HUES48 (cell line): ENCODE results near the gene FILIP1.

Source experiments
- H3K27ac ChIP-seq: one replicate; pipeline ENCODE4 v1.7.0; 2013; ENCODE audit warnings: low read depth, low read length, inconsistent platforms
- H3K27me3 ChIP-seq: 2 replicates; pipeline ENCODE4 v1.6.1; 2013; ENCODE audit warnings: mild to moderate bottlenecking, low read length; ENCODE audit not compliant: control insufficient read depth, insufficient read depth
- H3K36me3 ChIP-seq: 2 replicates; pipeline ENCODE4 v1.6.1; 2013; ENCODE audit warnings: low read length; ENCODE audit not compliant: control insufficient read depth, insufficient read depth
- H3K4me1 ChIP-seq: 2 replicates; pipeline ENCODE4 v1.6.1; 2013; ENCODE audit warnings: mild to moderate bottlenecking, low read length; ENCODE audit not compliant: control insufficient read depth, insufficient read depth
- H3K4me3 ChIP-seq: 2 replicates; pipeline ENCODE4 v1.5.1; 2013; ENCODE audit warnings: mild to moderate bottlenecking, low read depth, low read length
- H3K9ac ChIP-seq: 2 replicates; pipeline ENCODE4 v1.6.1; 2013; ENCODE audit warnings: mild to moderate bottlenecking, low read depth, low read length, moderate library complexity
- H3K9me3 ChIP-seq: 2 replicates; pipeline ENCODE4 v1.6.1; 2013; ENCODE audit warnings: low read length; ENCODE audit not compliant: control insufficient read depth, insufficient read depth

FILIP1 gene, protein sequence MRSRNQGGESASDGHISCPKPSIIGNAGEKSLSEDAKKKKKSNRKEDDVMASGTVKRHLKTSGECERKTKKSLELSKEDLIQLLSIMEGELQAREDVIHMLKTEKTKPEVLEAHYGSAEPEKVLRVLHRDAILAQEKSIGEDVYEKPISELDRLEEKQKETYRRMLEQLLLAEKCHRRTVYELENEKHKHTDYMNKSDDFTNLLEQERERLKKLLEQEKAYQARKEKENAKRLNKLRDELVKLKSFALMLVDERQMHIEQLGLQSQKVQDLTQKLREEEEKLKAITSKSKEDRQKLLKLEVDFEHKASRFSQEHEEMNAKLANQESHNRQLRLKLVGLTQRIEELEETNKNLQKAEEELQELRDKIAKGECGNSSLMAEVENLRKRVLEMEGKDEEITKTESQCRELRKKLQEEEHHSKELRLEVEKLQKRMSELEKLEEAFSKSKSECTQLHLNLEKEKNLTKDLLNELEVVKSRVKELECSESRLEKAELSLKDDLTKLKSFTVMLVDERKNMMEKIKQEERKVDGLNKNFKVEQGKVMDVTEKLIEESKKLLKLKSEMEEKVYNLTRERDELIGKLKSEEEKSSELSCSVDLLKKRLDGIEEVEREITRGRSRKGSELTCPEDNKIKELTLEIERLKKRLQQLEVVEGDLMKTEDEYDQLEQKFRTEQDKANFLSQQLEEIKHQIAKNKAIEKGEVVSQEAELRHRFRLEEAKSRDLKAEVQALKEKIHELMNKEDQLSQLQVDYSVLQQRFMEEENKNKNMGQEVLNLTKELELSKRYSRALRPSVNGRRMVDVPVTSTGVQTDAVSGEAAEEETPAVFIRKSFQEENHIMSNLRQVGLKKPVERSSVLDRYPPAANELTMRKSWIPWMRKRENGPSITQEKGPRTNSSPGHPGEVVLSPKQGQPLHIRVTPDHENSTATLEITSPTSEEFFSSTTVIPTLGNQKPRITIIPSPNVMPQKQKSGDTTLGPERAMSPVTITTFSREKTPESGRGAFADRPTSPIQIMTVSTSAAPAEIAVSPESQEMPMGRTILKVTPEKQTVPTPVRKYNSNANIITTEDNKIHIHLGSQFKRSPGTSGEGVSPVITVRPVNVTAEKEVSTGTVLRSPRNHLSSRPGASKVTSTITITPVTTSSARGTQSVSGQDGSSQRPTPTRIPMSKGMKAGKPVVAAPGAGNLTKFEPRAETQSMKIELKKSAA (N-terminal part only)

DNA sequence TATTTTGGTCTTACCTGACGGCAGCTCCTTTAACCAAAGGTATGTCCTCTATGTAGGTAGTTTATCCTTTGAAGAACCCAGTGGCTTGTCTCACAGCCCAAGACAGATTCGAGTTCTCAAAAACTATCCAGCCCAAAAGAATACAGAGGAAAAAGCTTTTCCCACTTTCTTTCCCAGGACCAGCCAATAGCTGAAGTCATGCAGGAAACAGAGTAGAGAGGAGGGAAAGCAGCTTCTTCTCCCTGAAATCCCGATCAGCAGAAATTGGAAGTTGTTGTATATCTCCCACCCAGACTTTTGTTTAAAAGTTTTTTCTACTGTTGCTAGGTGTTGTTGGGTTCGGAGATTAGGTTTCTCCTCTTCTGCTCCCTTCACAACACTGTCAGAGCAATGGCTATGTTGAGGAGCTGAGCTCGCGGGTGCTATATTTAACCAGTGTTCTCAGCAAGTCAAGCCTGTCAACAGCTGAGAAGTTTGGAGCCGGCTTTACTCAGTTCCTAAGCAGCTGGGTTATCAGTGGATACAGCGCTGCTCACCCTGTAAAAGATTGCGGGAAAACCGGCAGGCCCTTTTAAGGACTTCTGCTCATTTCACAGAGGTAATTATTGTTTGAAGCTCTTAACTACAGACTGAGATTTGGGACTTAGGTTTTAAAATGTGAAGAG lies at the start of gene FILIP1:
FILIP1 (minus strand) TSS at position 401 of the 665 bp plus-strand sequence. CDS start 78,828 bp downstream, outside the sequence.
- Histone ChIP-seq H3K27me3 (no peaks in the 10 kb centered on the region), H3K9ac (no peak within 1 kb of the TSS), H3K4me1 (peaks cover 9% of the 10 kb centered on the region; the same call in 1 of the 2 replicates), H3K4me3 (no peak within 1 kb of the TSS), H3K36me3 (no peaks in the 10 kb centered on the region), H3K9me3 (no peaks in the 10 kb centered on the region), H3K27ac (peak within 1 kb of the TSS; percentile 36)

DNA sequence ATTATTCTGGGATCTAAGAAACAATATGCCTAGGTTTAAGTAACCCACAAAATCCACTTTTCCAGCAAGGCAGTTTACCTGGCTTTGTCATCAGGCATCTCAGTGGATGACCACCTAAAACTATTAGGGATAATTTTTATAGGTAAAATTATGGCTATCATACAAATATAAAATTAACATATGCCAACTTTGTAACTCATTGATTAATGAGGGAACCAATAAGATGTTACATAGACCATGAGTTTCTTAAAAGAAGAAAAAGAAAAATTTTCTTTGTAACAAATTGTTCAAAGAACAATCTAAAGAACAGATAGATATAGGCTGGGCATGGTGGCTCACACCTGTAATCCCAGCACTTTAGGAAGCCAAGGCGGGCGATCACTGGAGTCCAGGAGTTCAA lies 49.7 kb upstream of the FILIP1 start:
- no peak overlapping the region for H3K4me3 ChIP-seq

DNA sequence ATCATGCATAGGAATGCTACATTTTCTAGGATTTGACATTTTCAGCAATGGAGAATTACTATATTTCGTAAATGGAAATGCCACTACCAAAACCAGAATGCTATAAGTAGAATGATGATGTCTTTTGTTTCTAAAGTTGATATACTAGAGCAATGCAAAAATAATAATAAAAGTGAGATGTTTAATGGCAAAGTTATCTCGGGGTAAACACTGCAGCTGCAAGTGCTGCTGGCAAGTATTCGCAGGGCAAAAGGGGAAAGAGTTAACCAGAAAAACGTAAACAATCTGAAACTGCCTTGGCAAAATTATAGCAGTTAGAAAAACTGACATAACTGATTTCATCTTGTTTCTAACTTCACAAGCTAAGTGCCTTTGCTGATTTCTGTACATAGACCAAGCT lies 45.5 kb upstream of the FILIP1 start:
- Histone ChIP-seq H3K27me3 (no peaks in the 10 kb centered on the region), H3K9me3 (no peaks in the 10 kb centered on the region), H3K27ac (no peak overlapping the region), H3K9ac (no peak overlapping the region), H3K4me3 (no peak overlapping the region), H3K4me1 (no peaks in the 10 kb centered on the region), H3K36me3 (no peaks in the 10 kb centered on the region)

More for the DNA sequence above, 49.7 kb upstream of the FILIP1 start:
- Histone ChIP-seq H3K27ac (no peak overlapping the region), H3K27me3 (no peaks in the 10 kb centered on the region), H3K9ac (no peak overlapping the region), H3K9me3 (no peaks in the 10 kb centered on the region), H3K4me1 (peaks cover 5% of the 10 kb centered on the region; the same call in 1 of the 2 replicates), H3K36me3 (no peaks in the 10 kb centered on the region)

DNA sequence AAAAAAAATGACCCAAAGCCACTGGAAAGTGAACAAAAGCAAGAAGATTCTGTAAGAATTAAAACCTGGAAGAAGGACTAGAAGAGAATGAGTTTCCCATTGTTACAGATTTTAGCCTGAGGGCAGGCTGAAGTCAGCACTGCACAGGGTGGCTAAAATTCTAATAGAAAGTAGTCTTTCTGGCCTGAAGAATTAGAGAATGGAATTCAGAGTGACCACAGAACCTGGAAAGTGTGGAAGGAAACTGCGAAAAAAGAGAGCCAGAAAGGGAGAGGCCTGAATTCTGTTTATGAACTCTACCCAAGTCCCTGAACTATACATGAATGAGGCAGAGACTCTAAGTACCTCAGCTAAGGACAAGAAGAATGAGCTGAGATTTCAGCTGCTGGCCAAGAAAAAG lies 38.9 kb upstream of the FILIP1 start:
- Histone ChIP-seq H3K9me3 (no peaks in the 10 kb centered on the region), H3K27ac (no peak overlapping the region), H3K9ac (no peak overlapping the region), H3K27me3 (no peaks in the 10 kb centered on the region), H3K4me3 (no peak overlapping the region), H3K36me3 (no peaks in the 10 kb centered on the region), H3K4me1 (no peaks in the 10 kb centered on the region)

DNA sequence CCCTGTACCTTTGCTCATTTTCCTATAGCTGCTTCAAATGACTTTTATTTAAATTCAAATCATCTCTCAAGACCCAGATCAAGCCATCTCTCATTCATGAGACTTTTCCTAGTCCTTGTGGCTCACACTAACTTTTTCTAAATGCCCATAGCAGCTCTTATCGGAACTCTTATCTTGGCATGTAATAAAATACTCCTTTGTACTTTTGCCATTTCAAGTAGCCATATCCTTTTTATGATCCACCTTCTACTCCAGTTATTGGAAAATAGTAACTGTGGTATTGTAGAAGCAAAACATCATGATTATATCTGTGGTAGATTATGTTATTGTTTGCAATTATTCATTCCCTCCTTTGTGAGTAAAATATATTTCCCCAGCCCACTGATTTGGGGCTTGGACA lies 37.6 kb upstream of the FILIP1 start:
- H3K4me3 ChIP-seq, result no peak overlapping the region
- no peaks in the 10 kb centered on the region for H3K9me3 ChIP-seq
- H3K4me1 ChIP-seq, result no peaks in the 10 kb centered on the region
- H3K27me3 ChIP-seq, result no peaks in the 10 kb centered on the region
- no peaks in the 10 kb centered on the region for H3K36me3 ChIP-seq
- H3K27ac ChIP-seq, result no peak overlapping the region
- no peak overlapping the region for H3K9ac ChIP-seq

DNA sequence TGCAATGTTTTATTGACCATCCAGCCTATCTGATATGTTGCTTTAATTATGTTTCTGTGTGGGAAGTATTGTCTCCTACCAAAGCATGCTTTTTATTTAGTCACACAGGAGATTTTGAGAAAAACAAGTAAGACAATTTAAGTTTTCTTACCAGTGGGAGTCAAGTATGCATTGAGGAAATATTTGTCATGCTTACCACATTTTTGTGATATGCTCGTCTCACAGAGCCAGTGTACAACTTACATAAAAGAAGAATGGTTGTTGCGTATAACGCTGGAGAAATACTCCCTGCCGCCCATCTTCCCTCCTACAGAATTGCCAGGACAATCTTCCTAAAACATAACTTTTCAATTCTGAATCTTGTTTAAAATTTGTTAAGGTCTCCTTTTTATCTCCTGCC lies 37.1 kb upstream of the FILIP1 start:
- no peak overlapping the region for H3K27ac ChIP-seq
- no peaks in the 10 kb centered on the region for H3K27me3 ChIP-seq
- H3K4me3 ChIP-seq, result no peak overlapping the region
- H3K9me3 ChIP-seq, result no peaks in the 10 kb centered on the region
- no peaks in the 10 kb centered on the region for H3K36me3 ChIP-seq
- H3K9ac ChIP-seq, result no peak overlapping the region
- no peaks in the 10 kb centered on the region for H3K4me1 ChIP-seq

DNA sequence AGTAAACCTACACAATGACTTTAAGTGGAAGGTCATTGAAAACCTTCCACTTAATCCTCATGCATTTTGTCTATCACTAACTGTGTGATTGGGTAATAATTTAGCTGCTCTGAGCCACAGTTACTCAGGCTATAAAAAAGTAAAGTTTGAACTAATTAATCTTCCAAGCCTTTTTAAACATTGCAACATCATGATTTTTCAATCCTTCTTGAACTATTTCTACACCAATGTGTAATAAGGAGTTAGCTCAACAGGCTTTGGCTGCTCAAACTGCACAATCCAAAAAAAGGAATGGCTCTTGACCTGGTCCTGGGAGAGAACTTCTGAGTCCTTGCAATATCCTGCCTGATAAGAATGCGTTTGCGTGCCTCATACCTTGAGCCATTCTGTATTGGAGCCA lies 34.8 kb upstream of the FILIP1 start:
- no peaks in the 10 kb centered on the region for H3K36me3 ChIP-seq
- no peak overlapping the region for H3K9ac ChIP-seq
- no peaks in the 10 kb centered on the region for H3K9me3 ChIP-seq
- H3K27ac ChIP-seq, result no peak overlapping the region
- H3K27me3 ChIP-seq, result no peaks in the 10 kb centered on the region
- peaks cover 4% of the 10 kb centered on the region; the same call in 1 of the 2 replicates for H3K4me1 ChIP-seq
- no peak overlapping the region for H3K4me3 ChIP-seq

DNA sequence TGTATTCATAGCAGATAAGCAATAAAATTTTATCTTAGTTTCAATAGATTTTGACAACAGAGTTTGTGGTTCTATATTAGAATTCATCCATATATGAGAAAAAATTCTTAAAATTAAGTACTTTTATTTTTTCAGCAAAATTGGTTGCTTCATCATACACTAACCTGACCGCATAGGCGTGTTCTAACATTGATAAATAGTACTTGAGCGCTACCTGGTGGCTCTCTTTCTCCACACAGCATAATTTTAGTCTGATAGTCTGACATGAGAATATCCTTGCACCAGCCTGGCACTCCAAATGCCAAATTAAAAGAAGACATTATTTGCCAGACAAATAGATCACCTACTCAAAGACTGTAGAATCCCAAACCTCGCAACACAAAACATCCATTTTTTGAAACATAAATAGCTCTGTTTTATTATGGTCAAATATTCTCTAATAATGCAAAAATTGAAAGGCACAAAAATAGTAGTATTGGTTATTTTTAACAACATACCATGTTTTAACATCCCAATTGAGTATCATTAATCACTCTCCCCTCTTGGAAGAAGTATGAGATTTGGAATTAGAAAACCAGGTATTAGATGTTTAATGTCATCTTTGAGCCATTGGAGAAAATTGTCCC lies 33.0 kb upstream of the FILIP1 start:
- no peak overlapping the region for H3K9ac ChIP-seq
- no peaks in the 10 kb centered on the region for H3K27me3 ChIP-seq
- H3K9me3 ChIP-seq, result no peaks in the 10 kb centered on the region

DNA sequence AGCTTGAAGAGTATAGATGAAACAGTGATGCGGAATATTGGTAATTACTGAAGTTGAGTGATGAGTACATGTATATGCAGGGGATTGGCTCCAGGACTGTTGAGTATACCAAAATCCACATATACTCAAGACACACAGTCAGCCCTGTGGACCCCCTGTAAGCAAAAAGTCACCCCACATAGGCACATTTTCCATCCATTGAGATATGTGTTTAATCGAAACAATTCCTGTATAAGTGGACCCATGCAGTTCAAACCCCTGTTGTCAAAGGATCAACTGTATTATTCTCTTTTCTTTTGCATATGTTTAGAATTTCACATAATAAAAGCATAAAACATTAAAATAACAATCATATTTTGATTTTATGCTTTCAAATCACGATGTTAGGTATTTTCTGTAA lies 32.1 kb upstream of the FILIP1 start:
- Histone ChIP-seq H3K27me3 (no peaks in the 10 kb centered on the region), H3K4me3 (no peak overlapping the region), H3K4me1 (peaks cover 4% of the 10 kb centered on the region; the same call in 1 of the 2 replicates), H3K9ac (no peak overlapping the region), H3K27ac (no peak overlapping the region), H3K36me3 (no peaks in the 10 kb centered on the region), H3K9me3 (no peaks in the 10 kb centered on the region)

More for the DNA sequence above, 33.0 kb upstream of the FILIP1 start:
- Histone ChIP-seq H3K36me3 (no peaks in the 10 kb centered on the region), H3K27ac (no peak overlapping the region), H3K4me3 (no peak overlapping the region), H3K4me1 (peaks cover 4% of the 10 kb centered on the region; the same call in 1 of the 2 replicates)
